Urinary bladder (tissue), 4 donors: ENCODE measurements around the gene ALDH3B1. TPM values are rescaled to one million over a fixed set of nuclear protein-coding genes. Genes with fewer than 3 reads are reported as not detected.

ENCODE experiments used
- DNase-seq: peaks from one replicate; pipeline ENCODE4 v3.0.0-alpha.2; 2015; ENCODE audit errors: extremely low spot score
- H3K27ac ChIP-seq: one replicate; pipeline ENCODE4 v1.5.1; 2013; ENCODE audit warnings: low read depth, mild to moderate bottlenecking, moderate library complexity
- H3K36me3 ChIP-seq: one replicate; pipeline ENCODE4 v1.6.1; 2013; ENCODE audit warnings: mild to moderate bottlenecking, moderate library complexity; ENCODE audit not compliant: insufficient read depth
- H3K4me1 ChIP-seq: one replicate; pipeline ENCODE4 v1.6.1; 2013; ENCODE audit warnings: mild to moderate bottlenecking, moderate library complexity; ENCODE audit not compliant: insufficient read depth
- H3K4me3 ChIP-seq: one replicate; pipeline ENCODE4 v1.5.1; 2013; ENCODE audit warnings: low read depth, low read length
- WGBS: extraction: QIAGEN DNeasy Blood & Tissue Kit; methylation state at CpG from one replicate; pipeline ENCODE4 v1.1.7; 2013; 5-methylcytosine and 5-hydroxymethylcytosine counted together
- polyA plus RNA-seq: library from polyadenylated mRNA; stranded (reverse); fragments of 200-250 nt; gene quantifications from one replicate; pipeline ENCODE4 v1.2.3, GENCODE V29; 2013
- total RNA-seq: library from RNA; depleted of rRNA; stranded (reverse); fragments of >200 nt; gene quantifications from one replicate; pipeline ENCODE4 v1.2.3, GENCODE V29; 2014
- donor health status: healthy with polysubstance abuse.
- donor health status: healthy.

Gene ALDH3B1
- total and polyA plus RNA-seq, 2 donors = 4.6 to 14.4 TPM

GRCh38 chr11:68056317-68057285 lies 46.5 kb downstream of the ALDH3B1 start:
- Histone ChIP-seq H3K27ac (no peak overlapping the region), H3K4me3 (no peak overlapping the region), H3K4me1 (no peaks in the 10 kb centered on the region), H3K36me3 (peaks cover 2% of the 10 kb centered on the region)
- 92% methylated on average over 12 of the region's 12 CpGs for WGBS
- DNase-seq = no peak

GRCh38 chr11:68057807-68058206 lies 47.7 kb downstream of the ALDH3B1 start:
- no peak overlapping the region for H3K27ac ChIP-seq
- peaks cover 5% of the 10 kb centered on the region for H3K36me3 ChIP-seq
- DNase-seq = no peak
- no peak overlapping the region for H3K4me3 ChIP-seq
- WGBS = 95% methylated on average over 4 of the region's 4 CpGs
- H3K4me1 ChIP-seq = no peaks in the 10 kb centered on the region

- peaks cover 5% of the 10 kb centered on the region for H3K36me3 ChIP-seq
- no peak overlapping the region for H3K4me3 ChIP-seq
- no peaks in the 10 kb centered on the region for H3K4me1 ChIP-seq
- 96% methylated on average over 7 of the region's 7 CpGs for WGBS
- H3K27ac ChIP-seq = no peak overlapping the region
- DNase-seq = no peak
These were observed 51.4 kb downstream of the ALDH3B1 start for GRCh38 chr11:68061508-68061907.

- no peak overlapping the region for H3K27ac ChIP-seq
- H3K4me1 ChIP-seq = no peaks in the 10 kb centered on the region
- peaks cover 11% of the 10 kb centered on the region for H3K36me3 ChIP-seq
- no peak for DNase-seq
- no peak overlapping the region for H3K4me3 ChIP-seq
- WGBS = 88% methylated on average over 2 of the region's 2 CpGs
These were observed 54.8 kb downstream of the ALDH3B1 start for GRCh38 chr11:68064926-68065325.

DNA sequence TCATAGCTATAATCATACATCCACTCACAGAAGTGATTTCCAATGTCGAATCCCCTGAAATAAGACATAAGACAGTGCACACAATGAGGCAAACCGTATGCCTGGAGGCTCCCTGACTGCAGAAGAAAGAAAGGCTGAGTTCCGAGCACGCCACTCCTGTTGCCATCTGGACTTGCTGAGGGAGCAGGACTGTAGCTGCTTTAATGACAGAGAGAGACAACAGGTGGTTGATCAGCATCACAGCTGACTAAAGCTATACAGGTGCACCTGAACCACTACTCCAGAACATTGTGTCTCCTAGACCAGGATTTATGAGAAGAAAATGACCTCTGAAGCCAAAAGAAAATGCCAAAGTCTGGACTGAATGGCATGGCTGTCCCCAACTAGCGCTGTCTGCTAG lies 55.7 kb downstream of the ALDH3B1 start:
- peaks cover 11% of the 10 kb centered on the region for H3K36me3 ChIP-seq
- WGBS = 95% methylated on average over 5 of the region's 5 CpGs

DNA sequence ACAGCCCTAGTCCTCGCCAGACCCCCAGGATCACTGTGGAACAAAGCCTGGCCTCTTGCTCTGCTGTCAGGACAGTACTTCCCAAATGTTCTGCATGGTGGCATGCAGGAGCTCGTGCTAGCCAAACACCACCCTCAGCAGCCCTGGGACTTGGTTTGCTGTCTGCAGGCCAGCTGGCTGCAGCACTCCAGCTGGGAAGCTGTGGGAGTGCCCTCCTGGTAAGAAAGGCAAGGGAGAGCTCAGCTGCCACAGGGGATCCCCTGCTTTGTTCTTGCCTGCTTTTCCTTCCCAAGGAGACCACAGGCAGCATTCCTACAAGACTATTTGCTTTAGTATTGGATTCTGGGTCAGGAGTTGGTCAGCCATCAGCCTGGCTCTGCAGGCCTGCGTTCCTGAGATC lies 56.6 kb downstream of the ALDH3B1 start:
- peaks cover 11% of the 10 kb centered on the region for H3K36me3 ChIP-seq
- DNase-seq = no peak
- H3K27ac ChIP-seq = no peak overlapping the region
- 92% methylated on average over 3 of the region's 3 CpGs for WGBS
- H3K4me1 ChIP-seq = no peaks in the 10 kb centered on the region
- no peak overlapping the region for H3K4me3 ChIP-seq

More for the DNA sequence above, 55.7 kb downstream of the ALDH3B1 start:
- H3K27ac ChIP-seq = no peak overlapping the region
- H3K4me1 ChIP-seq = no peaks in the 10 kb centered on the region
- DNase-seq = no peak
- H3K4me3 ChIP-seq = no peak overlapping the region

GRCh38 chr11:68067991-68068390 lies 57.9 kb downstream of the ALDH3B1 start:
- DNase-seq = no peak
- no peak overlapping the region for H3K4me3 ChIP-seq
- H3K4me1 ChIP-seq = no peaks in the 10 kb centered on the region
- H3K36me3 ChIP-seq = peaks cover 8% of the 10 kb centered on the region
- H3K27ac ChIP-seq = no peak overlapping the region
- WGBS = 93% methylated on average over 5 of the region's 5 CpGs

DNA sequence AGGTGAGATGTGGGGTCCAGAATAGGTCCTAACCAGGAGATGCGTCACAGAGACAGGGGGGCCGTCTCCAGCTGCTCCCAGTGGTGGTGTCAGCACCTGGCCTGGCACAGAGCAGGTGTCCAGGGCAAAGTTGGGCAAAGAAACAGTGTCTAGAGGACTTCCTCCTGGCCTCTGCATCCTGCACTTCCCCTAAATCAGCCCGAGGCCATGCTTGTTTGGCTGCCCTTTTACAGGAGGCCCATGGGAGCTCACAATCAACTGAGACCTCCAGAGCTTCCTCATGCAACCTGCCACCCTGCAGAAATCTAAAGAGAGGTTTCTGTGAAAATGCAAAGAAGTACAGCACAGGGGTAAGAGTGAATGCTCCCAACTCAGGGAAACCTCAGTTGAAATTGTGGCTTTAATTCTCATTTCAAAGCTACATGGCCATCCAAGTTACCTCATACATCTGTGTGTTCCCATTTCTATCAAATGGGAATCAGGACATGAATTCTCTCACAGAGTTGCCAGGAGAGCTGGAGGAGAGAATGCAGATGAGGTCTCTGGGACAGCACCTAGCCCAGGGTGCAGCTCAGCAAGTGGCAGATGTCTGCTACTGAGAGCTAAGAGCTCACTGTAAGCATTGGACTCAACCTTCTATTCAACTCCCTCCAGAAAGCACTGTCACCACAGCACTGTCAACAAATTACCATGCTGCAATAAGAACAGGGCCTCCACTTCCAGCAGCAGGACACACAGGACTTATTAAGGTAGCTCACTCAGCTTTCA lies 61.3 kb downstream of the ALDH3B1 start:
- 90% methylated on average over 3 of the region's 3 CpGs for whole genome bisulfite sequencing
- no peak for DNase-seq
- H3K4me3 ChIP-seq = no peak overlapping the region

DNA sequence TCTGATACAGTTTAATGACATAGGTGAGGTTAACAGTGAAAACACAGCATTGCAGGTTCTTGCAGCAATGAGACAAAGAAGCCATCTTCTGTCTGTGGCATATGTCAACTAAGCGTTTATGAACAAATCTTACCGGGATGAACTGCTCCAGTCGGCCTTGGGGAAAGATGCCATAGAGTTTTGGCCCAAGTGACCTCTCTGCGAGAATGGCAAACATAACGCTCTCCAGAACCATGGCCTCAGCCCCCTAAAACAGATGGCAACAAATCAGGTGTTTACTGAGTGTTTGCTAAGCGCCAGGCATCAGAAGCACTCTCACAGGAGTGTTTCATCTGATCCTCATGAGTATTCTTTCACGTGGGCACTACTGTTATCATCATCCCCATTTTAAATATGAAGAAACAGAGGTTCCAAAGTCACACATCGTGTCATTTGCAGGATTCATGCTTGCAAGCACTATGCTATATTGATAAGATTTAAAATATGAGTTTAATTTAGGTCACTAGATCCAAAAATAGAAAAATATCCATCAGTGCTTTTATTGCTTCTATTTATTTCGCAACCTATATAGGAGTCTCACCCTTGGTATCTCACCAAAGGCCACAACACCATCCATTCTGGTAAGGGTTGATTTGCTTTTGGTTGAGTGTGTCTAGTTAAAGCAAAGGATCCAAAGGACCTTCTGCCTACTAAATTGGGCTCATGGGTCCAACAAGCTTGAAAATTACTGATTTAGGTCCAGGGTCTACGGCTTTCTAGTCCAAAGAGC lies 64.6 kb downstream of the ALDH3B1 start:
- WGBS = 91% methylated on average over 10 of the region's 10 CpGs
- peaks cover 1% of the 10 kb centered on the region for H3K36me3 ChIP-seq
- no peak for DNase-seq
- no peak overlapping the region for H3K27ac ChIP-seq
- H3K4me3 ChIP-seq = no peak overlapping the region
- no peaks in the 10 kb centered on the region for H3K4me1 ChIP-seq

More for the DNA sequence above, 61.3 kb downstream of the ALDH3B1 start:
- peaks cover 8% of the 10 kb centered on the region for H3K36me3 ChIP-seq
- no peaks in the 10 kb centered on the region for H3K4me1 ChIP-seq
- no peak overlapping the region for H3K27ac ChIP-seq

DNA sequence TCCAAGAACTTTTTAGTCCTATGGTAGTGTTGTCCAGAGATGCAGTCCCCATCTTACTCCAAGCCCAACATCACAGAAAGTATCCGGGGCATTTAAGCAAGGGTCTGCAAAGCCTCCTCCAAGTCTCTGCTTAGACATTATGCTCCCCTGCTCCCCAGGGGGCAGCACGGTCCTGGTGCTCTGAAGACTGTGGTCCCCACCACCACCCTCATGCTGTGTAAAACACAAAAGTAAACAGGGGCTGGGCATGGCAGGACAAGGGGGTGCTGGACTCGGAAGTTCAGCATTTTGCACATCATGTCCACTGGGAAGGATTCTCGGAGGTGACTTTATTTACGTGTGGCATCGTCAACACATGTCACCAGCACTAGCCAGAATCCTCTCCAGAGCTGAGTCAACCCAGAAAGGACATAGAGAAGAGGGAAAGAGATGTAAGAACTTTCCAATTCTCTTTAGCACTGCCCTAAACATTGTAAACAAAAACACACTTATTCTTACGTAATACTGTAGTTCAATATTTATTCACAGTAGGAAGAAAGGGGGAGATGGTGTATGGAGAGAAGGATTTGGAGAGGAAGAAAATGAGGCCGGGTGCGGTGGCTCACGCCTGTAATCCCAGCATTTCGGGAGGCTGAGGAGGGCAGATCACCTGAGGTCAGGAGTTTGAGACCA lies 66.4 kb downstream of the ALDH3B1 start:
- H3K4me1 ChIP-seq = no peaks in the 10 kb centered on the region
- H3K36me3 ChIP-seq = no peaks in the 10 kb centered on the region
- WGBS = 71% methylated on average over 11 of the region's 11 CpGs

DNA sequence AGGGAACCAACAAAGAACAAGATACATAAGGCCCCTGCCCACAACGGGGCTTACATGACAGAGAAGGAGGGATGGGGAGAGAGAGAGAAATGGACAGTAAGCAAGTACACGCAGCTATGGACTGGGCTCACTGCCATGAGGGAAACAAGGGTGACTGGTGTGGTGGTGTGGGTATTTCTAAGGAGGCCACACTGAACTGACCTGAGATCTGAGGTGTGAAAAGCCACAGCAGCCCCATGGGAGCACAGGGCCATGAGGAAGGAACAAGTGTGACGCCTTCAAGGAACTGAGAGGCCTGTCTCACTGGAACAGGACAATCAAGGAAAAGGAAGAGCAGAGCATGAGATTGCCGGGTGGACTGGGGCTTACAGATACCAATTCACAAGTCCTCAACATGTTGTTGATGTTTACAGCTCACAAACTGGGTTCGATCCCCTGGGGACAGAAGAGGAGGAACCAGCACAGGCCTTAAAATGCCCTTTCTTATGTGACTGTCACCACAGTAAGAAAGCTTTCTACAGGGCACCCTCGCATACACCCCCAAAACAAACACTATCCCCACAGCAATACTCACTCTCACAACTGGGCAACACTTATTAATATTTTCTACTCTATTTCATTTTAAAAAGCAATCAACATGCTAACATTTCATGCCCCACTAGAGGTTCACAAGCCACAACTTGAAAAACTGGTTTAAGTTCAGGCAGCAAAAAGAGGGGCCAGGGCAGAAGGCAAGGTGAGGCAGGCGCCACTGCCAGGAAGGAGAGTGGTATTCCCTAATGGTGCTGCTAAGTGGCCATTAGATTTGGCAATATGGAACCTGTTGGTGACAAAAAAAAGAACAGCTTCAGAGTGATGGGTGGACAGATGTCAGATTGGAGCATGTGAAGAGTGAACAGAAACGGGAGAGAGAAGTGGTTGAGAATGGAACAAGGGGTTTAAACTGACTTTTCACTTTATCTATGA lies 67.8 kb downstream of the ALDH3B1 start:
- H3K27ac ChIP-seq = no peak overlapping the region
- no peak overlapping the region for H3K4me3 ChIP-seq
- no peak for DNase-seq
- no peaks in the 10 kb centered on the region for H3K36me3 ChIP-seq
- 72% methylated on average over 8 of the region's 8 CpGs for WGBS
- no peaks in the 10 kb centered on the region for H3K4me1 ChIP-seq

More for the DNA sequence above, 66.4 kb downstream of the ALDH3B1 start:
- Histone ChIP-seq H3K27ac (no peak overlapping the region), H3K4me3 (no peak overlapping the region)
- no peak for DNase-seq
